IMR-90 (cell line): Measurements from ENCODE around the gene TMEM179. TPM values are rescaled to one million over a fixed set of nuclear protein-coding genes. Genes with fewer than 3 reads are reported as not detected.

ENCODE experiments used
- ATAC-seq: fragments of 200-7000 bp; cut with Tn5 transposase; 2 replicates; pipeline ENCODE4 v1.9.1; 2020; ENCODE audit warnings: low read depth, mild to moderate bottlenecking, moderate library complexity
- BruUV-seq: library from RNA; stranded (reverse); fragments of 400-500 nt; replicated peaks from 2 replicates; lab custom pipeline; 2021; lab: Mats Ljungman, UMichigan
- CTCF ChIA-PET: fragments of 300-600 bp; formaldehyde crosslinking; extraction: SDS; loops from one replicate; lab custom pipeline; 2021; ENCODE audit warnings: antibody characterized with exemption; lab: Yijun Ruan, JAX
- POLR2A ChIA-PET: fragments of 300-600 bp; sonication (Branson Sonifier 250); formaldehyde crosslinking; loops from one replicate; lab custom pipeline; 2022; ENCODE audit warnings: antibody characterized with exemption; ENCODE audit not compliant: unreplicated experiment; lab: Charles Lee
- DNase-seq: peaks from one replicate; pipeline ENCODE4 v3.0.0; 2013
- H2AFZ ChIP-seq: replicated peaks from 2 replicates; pipeline ENCODE3; 2013; ENCODE audit warnings: low read length, mild to moderate bottlenecking; ENCODE audit not compliant: poor library complexity
- H2AK5ac ChIP-seq: 2 replicates; pipeline ENCODE4 v1.6.1; 2013; ENCODE audit warnings: low read depth, low read length, inconsistent platforms
- H2AK9ac ChIP-seq: replicated peaks from 2 replicates; pipeline ENCODE3; 2013; ENCODE audit warnings: mild to moderate bottlenecking, low read depth, low read length, moderate library complexity; ENCODE audit not compliant: poor library complexity
- H2BK120ac ChIP-seq: 2 replicates; pipeline ENCODE4 v1.6.1; 2013; ENCODE audit warnings: low read depth, low read length, inconsistent platforms
- H2BK15ac ChIP-seq: 3 replicates; pipeline ENCODE4 v1.6.1; 2013; ENCODE audit warnings: low read depth, low read length, inconsistent platforms
- H2BK20ac ChIP-seq: 2 replicates; pipeline ENCODE4 v1.6.1; 2013; ENCODE audit warnings: low read depth, mild to moderate bottlenecking, inconsistent platforms, low read length, moderate library complexity
- H2BK5ac ChIP-seq: 2 replicates; pipeline ENCODE4 v1.6.1; 2013; ENCODE audit warnings: mild to moderate bottlenecking, low read depth, low read length, inconsistent platforms; ENCODE audit not compliant: poor library complexity, severe bottlenecking
- H3K14ac ChIP-seq: replicated peaks from 2 replicates; pipeline ENCODE4 v1.6.1; 2013; ENCODE audit warnings: low read depth, low read length, inconsistent platforms
- H3K18ac ChIP-seq: 2 replicates; pipeline ENCODE4 v1.6.1; 2013; ENCODE audit warnings: low read depth, low read length, control low read depth
- H3K23ac ChIP-seq: 2 replicates; pipeline ENCODE4 v1.6.1; 2013; ENCODE audit warnings: low read depth, low read length, inconsistent platforms
- H3K27ac ChIP-seq: 2 replicates; pipeline ENCODE4 v1.5.1; 2013; ENCODE audit warnings: mild to moderate bottlenecking, control low read depth, low read length; ENCODE audit not compliant: insufficient read depth
- H3K27me3 ChIP-seq: 2 replicates; pipeline ENCODE4 v1.6.1; 2013; ENCODE audit warnings: low read length; ENCODE audit not compliant: control insufficient read depth, insufficient read depth
- H3K36me3 ChIP-seq: 2 replicates; pipeline ENCODE4 v1.6.1; 2013; ENCODE audit warnings: low read length, mixed read lengths; ENCODE audit not compliant: control insufficient read depth, insufficient read depth
- H3K4ac ChIP-seq: 2 replicates; pipeline ENCODE4 v1.6.1; 2013; ENCODE audit warnings: low read depth, low read length, inconsistent platforms
- H3K4me1 ChIP-seq: 2 replicates; pipeline ENCODE4 v1.6.1; 2013; ENCODE audit warnings: low read length, mixed read lengths; ENCODE audit not compliant: control insufficient read depth, insufficient read depth
- H3K4me2 ChIP-seq: 2 replicates; pipeline ENCODE4 v1.6.1; 2013; ENCODE audit warnings: low read depth, mild to moderate bottlenecking, control low read depth, low read length, moderate library complexity
- H3K4me3 ChIP-seq: 2 replicates; pipeline ENCODE4 v1.5.1; 2013; ENCODE audit warnings: low read depth, mild to moderate bottlenecking, control low read depth, low read length, moderate library complexity; ENCODE audit not compliant: insufficient read depth
- H3K56ac ChIP-seq: 2 replicates; pipeline ENCODE4 v1.6.1; 2013; ENCODE audit warnings: low read length, inconsistent platforms; ENCODE audit not compliant: insufficient read depth; ENCODE audit errors: extremely low read depth
- H3K79me1 ChIP-seq, 2 experiments: 2 replicates each; pipeline ENCODE4 v1.6.1; 2013; ENCODE audit warnings: low read length in 2 of 2, inconsistent platforms in 1 of 2, low read depth in 1 of 2
- H3K9ac ChIP-seq: 2 replicates; pipeline ENCODE4 v1.6.1; 2013; ENCODE audit warnings: low read depth, low read length, control low read depth
- H3K9me1 ChIP-seq: 2 replicates; pipeline ENCODE4 v1.6.1; 2013; ENCODE audit warnings: low read length, inconsistent platforms; ENCODE audit not compliant: insufficient read depth
- H3K9me3 ChIP-seq: 2 replicates; pipeline ENCODE4 v1.6.1; 2013; ENCODE audit warnings: low read length; ENCODE audit not compliant: control insufficient read depth, insufficient read depth
- H4K20me1 ChIP-seq: 2 replicates; pipeline ENCODE4 v1.6.1; 2013; ENCODE audit warnings: low read length, inconsistent platforms; ENCODE audit not compliant: insufficient read depth
- H4K5ac ChIP-seq: 2 replicates; pipeline ENCODE4 v1.6.1; 2013; ENCODE audit warnings: mild to moderate bottlenecking, low read depth, low read length, control low read depth
- H4K8ac ChIP-seq, 2 experiments: 2 replicates each; pipeline ENCODE4 v1.6.1; 2013; ENCODE audit warnings: low read depth in 2 of 2, low read length in 2 of 2, control low read depth in 1 of 2, inconsistent platforms in 1 of 2
- H4K91ac ChIP-seq: 2 replicates; pipeline ENCODE4 v1.6.1; 2013; ENCODE audit warnings: low read depth, low read length, inconsistent platforms; ENCODE audit not compliant: insufficient read depth
- BHLHE40 ChIP-seq: fragments of 150-350 bp; IDR thresholded peaks from 2 replicates; pipeline ENCODE4 v1.6.1; 2016; ENCODE audit warnings: mild to moderate bottlenecking, low read depth, low read length
- CEBPB ChIP-seq: IDR thresholded peaks from 2 replicates; pipeline ENCODE4 v1.6.1; 2012; ENCODE audit warnings: low read depth, low read length, improper control_type of control experiment
- CHD1 ChIP-seq: IDR thresholded peaks from 2 replicates; pipeline ENCODE4 v1.6.1; 2012; ENCODE audit warnings: low read depth, low read length, improper control_type of control experiment
- CTCF ChIP-seq: conservative IDR thresholded peaks from 2 replicates; pipeline ENCODE4 v1.5.1; 2012; ENCODE audit warnings: mild to moderate bottlenecking, low read depth, low read length, improper control_type of control experiment
- ELK1 ChIP-seq: fragments of 150-350 bp; IDR thresholded peaks from 2 replicates; pipeline ENCODE4 v1.6.1; 2016; ENCODE audit warnings: low read depth, mild to moderate bottlenecking, low read length, moderate library complexity, borderline replicate concordance
- FOS ChIP-seq: fragments of 150-350 bp; IDR thresholded peaks from 2 replicates; pipeline ENCODE4 v1.6.1; 2016; ENCODE audit warnings: low read depth, low read length
- MAFK ChIP-seq: IDR thresholded peaks from 2 replicates; pipeline ENCODE4 v1.6.1; 2012; ENCODE audit warnings: low read depth, low read length, improper control_type of control experiment
- MAZ ChIP-seq: IDR thresholded peaks from 2 replicates; pipeline ENCODE4 v1.6.1; 2012; ENCODE audit warnings: low read depth, mild to moderate bottlenecking, low read length, improper control_type of control experiment, moderate library complexity, borderline replicate concordance
- MXI1 ChIP-seq: IDR thresholded peaks from 2 replicates; pipeline ENCODE4 v1.6.1; 2012; ENCODE audit warnings: low read depth, mild to moderate bottlenecking, low read length, moderate library complexity, borderline replicate concordance
- NFE2L2 ChIP-seq: fragments of 150-350 bp; IDR thresholded peaks from 2 replicates; pipeline ENCODE4 v1.6.1; 2016; ENCODE audit warnings: low read depth, mild to moderate bottlenecking, low read length
- POLR2A ChIP-seq: IDR thresholded peaks from 2 replicates; pipeline ENCODE4 v1.6.1; 2012; ENCODE audit warnings: mild to moderate bottlenecking, low read depth, low read length
- RAD21 ChIP-seq: IDR thresholded peaks from 2 replicates; pipeline ENCODE4 v1.6.1; 2012; ENCODE audit warnings: low read length, improper control_type of control experiment
- RCOR1 ChIP-seq: IDR thresholded peaks from 2 replicates; pipeline ENCODE4 v1.6.1; 2012; ENCODE audit warnings: mild to moderate bottlenecking, low read length, improper control_type of control experiment; ENCODE audit not compliant: insufficient replicate concordance
- RFX5 ChIP-seq: IDR thresholded peaks from 2 replicates; pipeline ENCODE4 v1.8.0; 2012; ENCODE audit warnings: low read depth, mild to moderate bottlenecking, low read length, moderate library complexity
- SMC3 ChIP-seq: fragments of 150-350 bp; IDR thresholded peaks from 2 replicates; pipeline ENCODE4 v1.6.1; 2016; ENCODE audit warnings: low read depth, mild to moderate bottlenecking, antibody characterized with exemption, low read length, moderate library complexity
- USF2 ChIP-seq: fragments of 150-350 bp; IDR thresholded peaks from 2 replicates; pipeline ENCODE4 v1.6.1; 2017; ENCODE audit warnings: mild to moderate bottlenecking, antibody characterized with exemption, low read length, low read depth
- WGBS, 2 experiments: methylation state at CpG; one replicate each; pipeline versions ENCODE4 v1.1.5 to v1.1.7; 2013; ENCODE audit warnings: missing lambda C conversion rate in 2 of 2; ENCODE audit not compliant: insufficient read length in 1 of 2; ENCODE audit errors: extremely low coverage in 2 of 2; 5-methylcytosine and 5-hydroxymethylcytosine counted together
- dilution Hi-C: fragments of 300-500 bp; cut with HindIII; formaldehyde crosslinking; loops from one replicate; pipeline ENCODE4 v1.14.3; 2018; ENCODE audit warnings: low sequenced_read_pairs; ENCODE audit not compliant: unreplicated experiment
- in situ Hi-C: fragments of 300-500 bp; cut with MboI; formaldehyde crosslinking; loops from 3 replicates; pipeline ENCODE4 v1.14.3; 2019; ENCODE audit warnings: low sequenced_read_pairs, inconsistent platforms, mixed read lengths
- intact Hi-C: fragments of 100-400 bp; cut with micrococcal nuclease; formaldehyde crosslinking; loops from 2 replicates; pipeline ENCODE4 v1.10.0; 2022
- polyA plus RNA-seq, 3 experiments: library from polyadenylated mRNA; depleted of rRNA; stranded (reverse); fragments of >200 nt; gene quantifications; 2 replicates each; pipeline ENCODE4 v1.2.3, GENCODE V29; 2012; ENCODE audit warnings: low replicate concordance in 1 of 3
- total RNA-seq: library from RNA; depleted of rRNA; stranded (reverse); fragments of >200 nt; gene quantifications from 2 replicates; pipeline ENCODE4 v1.2.3, GENCODE V29; 2012

The TMEM179 gene
- total and polyA plus RNA-seq, 2 of the 4 experiments (the other 2 are of a cell fraction), result not detected

GRCh38 chr14:104576232-104576969 lies 28.2 kb downstream of the TMEM179 start:
- Histone ChIP-seq H4K20me1 (no peaks in the 10 kb centered on the region), H4K5ac (no peak overlapping the region), H4K91ac (no peak overlapping the region), H2BK15ac (no peak overlapping the region), H3K9me1 (no peaks in the 10 kb centered on the region), H2BK5ac (no peak overlapping the region), H3K4me2 (no peak overlapping the region), H3K56ac (no peak overlapping the region), H3K9me3 (no peaks in the 10 kb centered on the region), H3K23ac (no peak overlapping the region), H3K27ac (no peak overlapping the region), H3K27me3 (peaks cover 13% of the 10 kb centered on the region; the same call in 1 of the 2 replicates), H2AK9ac (no peak overlapping the region), H3K4me1 (no peaks in the 10 kb centered on the region), H3K79me1 (no peaks in the 10 kb centered on the region), H3K18ac (no peak overlapping the region), H3K14ac (no peak overlapping the region), H3K4me3 (no peak overlapping the region), H3K4ac (no peak overlapping the region), H2AK5ac (no peak overlapping the region), H2AFZ (peak overlapping the region; percentile 51), H2BK120ac (no peak overlapping the region), H4K8ac (no peak overlapping the region), H2BK20ac (no peak overlapping the region), H3K36me3 (no peaks in the 10 kb centered on the region), H3K9ac (no peak overlapping the region)
- intact Hi-C loops, result no loop called here
- DNase-seq (no peak), ATAC-seq (peak; percentile 54; the same call in 1 of the 2 replicates)
- dilution Hi-C loops, result no loop called here
- POLR2A ChIA-PET, result no interaction called here
- no peak for TF ChIP-seq CTCF
- TF ChIP-seq NFE2L2, result no peak
- TF ChIP-seq USF2, result no peak
- no peak for TF ChIP-seq RAD21
- no peak for TF ChIP-seq MXI1
- no peak for TF ChIP-seq BHLHE40
- no peak for TF ChIP-seq ELK1
- no peak for TF ChIP-seq MAFK
- TF ChIP-seq FOS, result no peak
- no peak for TF ChIP-seq MAZ
- TF ChIP-seq RFX5, result no peak
- no peak for TF ChIP-seq POLR2A
- no peak for TF ChIP-seq RCOR1
- TF ChIP-seq CEBPB, result no peak
- TF ChIP-seq SMC3, result no peak
- no peak for TF ChIP-seq CHD1
- CTCF ChIA-PET, result no interaction called here
- in situ Hi-C loops, result no loop called here
- no TSS peak for BruUV-seq
- 38% methylated on average over 12 of the region's 16 CpGs; no CpG with 5 or more reads in 1 of the 2 experiments for WGBS, 2 experiments
